NCI-H2171 treated with DMSO at 0.1 percent for 48 hours (cell line): ENCODE results near the gene CUL3.

Experiments used
- DNase-seq: peaks from one replicate; lab custom pipeline; 2025; lab: John Stamatoyannopoulos, UW

Gene CUL3

GRCh38 chr2:224421065-224421464 lies 164.1 kb downstream of the CUL3 start:
- DNase-seq = no peak
